ENCODE measurements around the gene CD82. TPM values are rescaled to one million over a fixed set of nuclear protein-coding genes. Genes with fewer than 3 reads are reported as not detected.

The CD82 gene
- total and polyA plus RNA-seq, 2 of the 8 experiments (the other 6 are each of a cell fraction or from before 2014, with no cell fraction given), result 7.9 to 10.3 TPM

GRCh38 chr11:44608991-44609782, 43.7 kb downstream of the CD82 start:
- Histone ChIP-seq H2AK5ac (ENCODE audit: low read depth, low read length) (no peak overlapping the region), H3K4me2 (ENCODE audit: insufficient read depth in 1 of 2, low read depth in 2 of 2, low read length in 2 of 2) (no peak overlapping the region), H3K4me3 (ENCODE audit: extremely low read depth in 1 of 4, insufficient read depth in 2 of 4, low read depth in 3 of 4, low read length in 4 of 4) (no peak overlapping the region), H2AFZ (ENCODE audit: low read length) (no peak overlapping the region), H2BK5ac (ENCODE audit: low read depth, low read length) (no peak overlapping the region), H3K4ac (replicated peaks; ENCODE audit: insufficient read length, low read depth, low read length) (no peak overlapping the region), H2BK15ac (ENCODE audit: low read length) (no peak overlapping the region), H4K91ac (replicated peaks; ENCODE audit: insufficient read length, low read length) (no peak overlapping the region), H4K20me1 (replicated peaks in 1 of 2; ENCODE audit: control insufficient read depth in 1 of 2, insufficient read depth in 2 of 2, low read length in 2 of 2) (no peaks in the 10 kb centered on the region), H3K27me3 (replicated peaks in 1 of 4; ENCODE audit: control insufficient read depth in 3 of 4, extremely low read depth in 1 of 4, insufficient read depth in 3 of 4, low read length in 3 of 4) (no peaks in the 10 kb centered on the region), H2BK20ac (ENCODE audit: low read length) (no peak overlapping the region), H3K23ac (ENCODE audit: insufficient read length) (no peak overlapping the region), H3K18ac (ENCODE audit: extremely low read depth, low read length) (no peak overlapping the region), H3K9me3 (ENCODE audit: insufficient read depth in 2 of 2, low read depth in 1 of 2, low read length in 1 of 2) (no peaks in the 10 kb centered on the region), H3K27ac (ENCODE audit: low read depth, low read length) (no peak overlapping the region), H3K9ac (replicated peaks in 1 of 4; ENCODE audit: extremely low read depth in 1 of 4, low read depth in 3 of 4, low read length in 3 of 4) (no peak overlapping the region), H2BK120ac (replicated peaks; ENCODE audit: low read depth, low read length) (no peak overlapping the region), H3K14ac (ENCODE audit: insufficient read length) (no peak overlapping the region), H3K23me2 (ENCODE audit: low read depth, low read length) (no peaks in the 10 kb centered on the region), H3K4me1 (replicated peaks in 1 of 4; ENCODE audit: control insufficient read depth in 3 of 4, insufficient read depth in 4 of 4, low read length in 3 of 4) (no peaks in the 10 kb centered on the region; a peak in 1 of 7 replicates), H3K79me2 (ENCODE audit: control insufficient read depth in 1 of 2, insufficient read depth in 2 of 2, low read length in 2 of 2) (no peaks in the 10 kb centered on the region), H3K79me1 (ENCODE audit: low read depth, low read length) (no peaks in the 10 kb centered on the region), H3K56ac (replicated peaks; ENCODE audit: insufficient read length, low read depth, low read length) (no peak overlapping the region), H4K8ac (ENCODE audit: extremely low read depth, insufficient read depth, low read length) (peak overlapping the region; percentile 22; the same call in 1 of the 2 replicates), H3K36me3 (ENCODE audit: control insufficient read depth in 2 of 4, insufficient read depth in 4 of 4, low read length in 3 of 4) (no peaks in the 10 kb centered on the region), H2BK12ac (ENCODE audit: low read depth, low read length) (no peak overlapping the region), H4K5ac (ENCODE audit: insufficient read length, low read depth, low read length) (no peak overlapping the region)
- 81% methylated on average over 11 of the region's 11 CpGs; no CpG with 5 or more reads in 1 of the 2 experiments for WGBS, 2 experiments (ENCODE audit: extremely low coverage in 1 of 2, insufficient coverage in 1 of 2, insufficient read length in 1 of 2, insufficient replicate concordance in 2 of 2, low coverage in 1 of 2, low lambda C conversion rate in 2 of 2, missing lambda C conversion rate in 1 of 2)
- FAIRE-seq (no peak), DNase-seq (ENCODE audit: low read depth in 1 of 2, low spot score in 2 of 2) (no peak)
- ChIA-PET CTCF (ENCODE audit: partially characterized antibody) (interaction anchor here (0.7 to 7.0 kb wide), 4 partner anchors 12 to 285 kb away, joined by 3 to 182 read pairs (median 4); partner anchors contain the start of gene CD82), POLR2A (ENCODE audit: partially characterized antibody) (interaction anchor here (0.6 kb wide), 1 partner anchor 52 kb away, joined by 6 read pairs; no protein-coding TSS in a partner anchor)
- TF ChIP-seq RXRA (IDR thresholded peaks at IDR 0.05; ENCODE audit: insufficient read depth, low read depth, low read length), result no peak
- no peak for TF ChIP-seq POU5F1 (IDR thresholded peaks at IDR 0.05; ENCODE audit: low read depth, low read length)
- no peak for TF ChIP-seq HDAC2 (IDR thresholded peaks at IDR 0.05; ENCODE audit: borderline replicate concordance in 1 of 2, low read depth in 2 of 2, low read length in 2 of 2)
- no peak for TF ChIP-seq SUZ12 (IDR thresholded peaks at IDR 0.05; ENCODE audit: low read length)
- TF ChIP-seq BACH1 (IDR thresholded peaks at IDR 0.05; ENCODE audit: low read length), result no peak
- TF ChIP-seq EZH2 (IDR thresholded peaks at IDR 0.05; ENCODE audit: low read depth, low read length, severe bottlenecking), result no peak
- TF ChIP-seq JUN (IDR thresholded peaks at IDR 0.05; ENCODE audit: low read depth, low read length), result no peak
- no peak for TF ChIP-seq RNF2 (IDR thresholded peaks at IDR 0.05; ENCODE audit: borderline replicate concordance, low read depth, low read length, missing control alignments, poor library complexity, severe bottlenecking)
- TF ChIP-seq E2F6 (IDR thresholded peaks at IDR 0.05), result no peak
- TF ChIP-seq CREB1 (IDR thresholded peaks at IDR 0.05), result no peak
- TF ChIP-seq TAF1 (IDR thresholded peaks at IDR 0.05; ENCODE audit: low read depth, low read length), result no peak
